Measurements from ENCODE around the gene ATP6V1B1. TPM values are rescaled to one million over a fixed set of nuclear protein-coding genes. Genes with fewer than 3 reads are reported as not detected.

Gene ATP6V1B1
- total and polyA plus RNA-seq, 2 of the 4 experiments (the other 2 are of a cell fraction), result 1.3 TPM; not detected in 1

DNA sequence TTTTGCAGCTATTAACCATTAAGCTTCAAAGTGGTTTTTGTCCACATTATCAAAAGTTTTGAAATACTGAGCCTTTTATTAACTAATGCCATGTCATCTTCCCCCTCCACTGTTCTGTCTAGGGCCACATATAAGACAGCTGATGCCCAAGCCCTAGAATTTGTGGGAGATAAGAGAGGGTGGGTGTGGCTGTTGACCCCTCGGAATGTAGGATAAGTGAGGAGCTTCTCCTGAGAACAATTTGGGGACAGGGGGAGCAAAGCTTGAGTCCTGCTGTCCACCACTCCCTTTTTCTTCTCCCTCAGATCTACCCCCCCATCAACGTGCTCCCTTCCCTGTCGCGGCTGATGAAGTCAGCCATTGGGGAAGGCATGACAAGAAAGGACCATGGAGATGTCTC lies 28.4 kb downstream of the ATP6V1B1 start:
- no peaks in the 10 kb centered on the region for H3K36me3 ChIP-seq (ENCODE audit: control insufficient read depth, insufficient read depth, low read length)
- H3K27me3 ChIP-seq (ENCODE audit: control insufficient read depth, insufficient read depth, low read length), result peaks cover 5% of the 10 kb centered on the region; the same call in 1 of the 2 replicates
- H2BK20ac ChIP-seq (ENCODE audit: low read depth, low read length), result no peak overlapping the region
- no CpG with 5 or more reads among the region's 4 CpGs for WGBS, 2 experiments (ENCODE audit: extremely low coverage in 2 of 2, insufficient read length in 1 of 2)
- no peak overlapping the region for H3K18ac ChIP-seq (ENCODE audit: low read depth, low read length)
- H4K20me1 ChIP-seq (ENCODE audit: insufficient read depth, low read length), result no peaks in the 10 kb centered on the region
- no peak overlapping the region for H3K27ac ChIP-seq (ENCODE audit: insufficient read depth, low read length)
- intact Hi-C loops (cut with micrococcal nuclease) (loop anchor here (2.0 kb wide), 1 partner anchor 31 kb away; the partner anchor contains the start of gene TEX261), dilution Hi-C loops (cut with HindIII; ENCODE audit: low sequenced_read_pairs, unreplicated experiment) (no loop called here), in situ Hi-C loops (cut with MboI; ENCODE audit: low sequenced_read_pairs) (no loop called here)
- no peak overlapping the region for H2BK15ac ChIP-seq (ENCODE audit: low read depth, low read length)
- H3K79me1 ChIP-seq (ENCODE audit: low read depth in 1 of 2, low read length in 2 of 2), result no peaks in the 10 kb centered on the region
- ATAC-seq (ENCODE audit: low read depth) (no peak), DNase-seq (no peak)
- H4K91ac ChIP-seq (ENCODE audit: insufficient read depth, low read depth, low read length), result no peak overlapping the region
- no peak overlapping the region for H3K4me3 ChIP-seq (ENCODE audit: insufficient read depth, low read depth, low read length)
- no peak overlapping the region for H3K56ac ChIP-seq (ENCODE audit: extremely low read depth, insufficient read depth, low read length)
- no peak overlapping the region for H2AK5ac ChIP-seq (ENCODE audit: low read depth, low read length)
- no peak for TF ChIP-seq MAFK (IDR thresholded peaks at IDR 0.05; ENCODE audit: low read depth, low read length)
- TF ChIP-seq RAD21 (IDR thresholded peaks at IDR 0.05; ENCODE audit: low read length), result no peak
- TF ChIP-seq MAZ (IDR thresholded peaks at IDR 0.05; ENCODE audit: borderline replicate concordance, low read depth, low read length), result no peak
- no peak for TF ChIP-seq FOS (IDR thresholded peaks at IDR 0.05; ENCODE audit: low read depth, low read length)
- no peak for TF ChIP-seq CHD1 (IDR thresholded peaks at IDR 0.05; ENCODE audit: low read depth, low read length)
- TF ChIP-seq BHLHE40 (IDR thresholded peaks at IDR 0.05; ENCODE audit: low read depth, low read length), result no peak
- no peak for TF ChIP-seq ELK1 (IDR thresholded peaks at IDR 0.05; ENCODE audit: borderline replicate concordance, low read depth, low read length)
- no peak for TF ChIP-seq POLR2A (IDR thresholded peaks at IDR 0.05; ENCODE audit: low read depth, low read length)
- TF ChIP-seq RCOR1 (IDR thresholded peaks at IDR 0.05; ENCODE audit: insufficient replicate concordance, low read length), result no peak
- TF ChIP-seq MXI1 (IDR thresholded peaks at IDR 0.05; ENCODE audit: borderline replicate concordance, low read depth, low read length), result no peak
- no peak for TF ChIP-seq RFX5 (IDR thresholded peaks at IDR 0.05; ENCODE audit: low read depth, low read length)
- TF ChIP-seq CEBPB (IDR thresholded peaks at IDR 0.05; ENCODE audit: low read depth, low read length), result no peak
- TF ChIP-seq, protein P1, sequence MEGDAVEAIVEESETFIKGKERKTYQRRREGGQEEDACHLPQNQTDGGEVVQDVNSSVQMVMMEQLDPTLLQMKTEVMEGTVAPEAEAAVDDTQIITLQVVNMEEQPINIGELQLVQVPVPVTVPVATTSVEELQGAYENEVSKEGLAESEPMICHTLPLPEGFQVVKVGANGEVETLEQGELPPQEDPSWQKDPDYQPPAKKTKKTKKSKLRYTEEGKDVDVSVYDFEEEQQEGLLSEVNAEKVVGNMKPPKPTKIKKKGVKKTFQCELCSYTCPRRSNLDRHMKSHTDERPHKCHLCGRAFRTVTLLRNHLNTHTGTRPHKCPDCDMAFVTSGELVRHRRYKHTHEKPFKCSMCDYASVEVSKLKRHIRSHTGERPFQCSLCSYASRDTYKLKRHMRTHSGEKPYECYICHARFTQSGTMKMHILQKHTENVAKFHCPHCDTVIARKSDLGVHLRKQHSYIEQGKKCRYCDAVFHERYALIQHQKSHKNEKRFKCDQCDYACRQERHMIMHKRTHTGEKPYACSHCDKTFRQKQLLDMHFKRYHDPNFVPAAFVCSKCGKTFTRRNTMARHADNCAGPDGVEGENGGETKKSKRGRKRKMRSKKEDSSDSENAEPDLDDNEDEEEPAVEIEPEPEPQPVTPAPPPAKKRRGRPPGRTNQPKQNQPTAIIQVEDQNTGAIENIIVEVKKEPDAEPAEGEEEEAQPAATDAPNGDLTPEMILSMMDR (conservative IDR thresholded peaks at IDR 0.05; ENCODE audit: low read depth, low read length), result no peak
- no peak for TF ChIP-seq NFE2L2 (IDR thresholded peaks at IDR 0.05; ENCODE audit: low read depth, low read length)
- no peak for TF ChIP-seq USF2 (IDR thresholded peaks at IDR 0.05; ENCODE audit: low read depth, low read length)
- TF ChIP-seq SMC3 (IDR thresholded peaks at IDR 0.05; ENCODE audit: low read depth, low read length), result no peak
- H3K4ac ChIP-seq (ENCODE audit: low read depth, low read length), result no peak overlapping the region
- H3K9ac ChIP-seq (ENCODE audit: low read depth, low read length), result no peak overlapping the region
- H3K9me1 ChIP-seq (ENCODE audit: insufficient read depth, low read length), result no peaks in the 10 kb centered on the region
- no peak overlapping the region for H3K14ac ChIP-seq (replicated peaks; ENCODE audit: low read depth, low read length)
- no peaks in the 10 kb centered on the region for H3K4me1 ChIP-seq (ENCODE audit: control insufficient read depth, insufficient read depth, low read length)
- H2BK5ac ChIP-seq (ENCODE audit: low read depth, low read length, poor library complexity, severe bottlenecking), result no peak overlapping the region
- no peak overlapping the region for H2AK9ac ChIP-seq (replicated peaks; ENCODE audit: low read depth, low read length, poor library complexity)
- H4K8ac ChIP-seq (ENCODE audit: low read depth in 2 of 2, low read length in 2 of 2), result no peak overlapping the region
- no peak overlapping the region for H4K5ac ChIP-seq (ENCODE audit: low read depth, low read length)
- no peak overlapping the region for H3K23ac ChIP-seq (ENCODE audit: low read depth, low read length)
- H2BK120ac ChIP-seq (ENCODE audit: low read depth, low read length), result no peak overlapping the region
- CTCF ChIA-PET, result interaction anchor here (0.6 to 2.3 kb wide), 6 partner anchors 10 to 37 kb away, joined by 3 to 13 read pairs (median 4); partner anchors contain the start of gene ANKRD53
- H3K4me2 ChIP-seq (ENCODE audit: low read depth, low read length), result no peak overlapping the region
- no peaks in the 10 kb centered on the region for H3K9me3 ChIP-seq (ENCODE audit: control insufficient read depth, insufficient read depth, low read length)
- POLR2A ChIA-PET (ENCODE audit: unreplicated experiment), result no interaction called here
- no TSS peak for BruUV-seq (replicated peaks)
- no peak overlapping the region for H2AFZ ChIP-seq (replicated peaks; ENCODE audit: low read length, poor library complexity)

Measured in IMR-90 (cell line).